ENCODE data around the gene LGSN. TPM values are rescaled to one million over a fixed set of nuclear protein-coding genes. Genes with fewer than 3 reads are reported as not detected.
"Not testable (repeated sequence)": the region's sequence is repeated elsewhere in the genome, so short reads cannot be mapped to it uniquely, and the experiment has no call there.

The LGSN gene
- total and polyA plus RNA-seq, 4 donors: 0.06 to 0.40 (median 0.25) TPM

DNA sequence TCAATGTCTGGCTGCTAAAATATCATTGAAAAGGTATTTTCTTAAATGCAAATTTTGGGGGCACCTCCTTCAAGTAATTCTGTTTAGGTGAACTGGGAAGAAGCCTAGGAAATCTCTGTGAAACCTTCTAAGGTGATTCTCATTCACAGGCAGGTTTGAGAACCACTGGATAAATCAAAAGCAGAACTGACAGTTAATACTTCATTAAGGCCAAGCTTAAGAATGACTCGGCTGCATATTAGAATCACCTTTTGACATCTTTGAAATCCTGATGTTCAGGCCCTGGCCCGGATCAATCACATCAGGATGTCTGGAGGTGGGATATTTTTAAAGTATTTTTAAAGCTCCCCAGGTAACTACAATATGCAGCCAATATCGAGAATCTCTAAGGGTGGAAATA is 58.0 kb downstream of the LGSN start:
- Histone ChIP-seq H3K27me3 (ENCODE audit: control insufficient read depth, insufficient read depth, low read length) (no peaks in the 10 kb centered on the region), H3K9me3 (ENCODE audit: control insufficient read depth, insufficient read depth, low read length) (no peaks in the 10 kb centered on the region), H3K27ac (ENCODE audit: low read depth, low read length) (no peak overlapping the region), H3K4me1 (ENCODE audit: control insufficient read depth, insufficient read depth, low read length) (no peaks in the 10 kb centered on the region), H3K36me3 (ENCODE audit: control insufficient read depth, insufficient read depth, low read length) (no peaks in the 10 kb centered on the region), H3K4me3 (ENCODE audit: low read depth, low read length) (no peak overlapping the region)
- no CpG with 5 or more reads among the region's 3 CpGs for WGBS (ENCODE audit: insufficient coverage)
- no peak for DNase-seq (ENCODE audit: low read depth in 4 of 6, low spot score in 6 of 6)

DNA sequence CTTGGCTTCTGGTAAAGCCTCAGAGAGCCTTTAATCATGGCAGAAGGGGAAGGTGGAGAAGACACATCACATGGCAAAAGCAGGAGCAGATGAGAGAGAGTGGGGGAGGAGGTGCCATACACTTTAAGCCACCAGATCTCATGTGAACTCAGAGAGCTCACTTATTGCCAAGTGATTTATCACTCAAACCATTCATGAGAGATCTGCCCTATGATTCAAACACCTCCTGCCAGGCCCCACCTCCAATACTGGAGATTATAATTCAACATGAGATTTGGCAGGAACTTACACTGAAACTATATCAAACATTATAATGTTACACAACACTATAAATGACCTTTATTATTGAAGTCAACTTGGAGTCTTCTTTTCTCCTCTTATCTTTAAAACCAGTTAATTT is 60.6 kb downstream of the LGSN start:
- no peak overlapping the region for H3K27ac ChIP-seq (ENCODE audit: low read depth, low read length)
- H3K36me3 ChIP-seq (ENCODE audit: control insufficient read depth, insufficient read depth, low read length): no peaks in the 10 kb centered on the region
- no peak for DNase-seq (ENCODE audit: low read depth in 4 of 6, low spot score in 6 of 6)
- no peak overlapping the region for H3K4me3 ChIP-seq (ENCODE audit: low read depth, low read length)
- H3K4me1 ChIP-seq (ENCODE audit: control insufficient read depth, insufficient read depth, low read length): no peaks in the 10 kb centered on the region
- H3K9me3 ChIP-seq (ENCODE audit: control insufficient read depth, insufficient read depth, low read length): no peaks in the 10 kb centered on the region
- H3K27me3 ChIP-seq (ENCODE audit: control insufficient read depth, insufficient read depth, low read length): no peaks in the 10 kb centered on the region

DNA sequence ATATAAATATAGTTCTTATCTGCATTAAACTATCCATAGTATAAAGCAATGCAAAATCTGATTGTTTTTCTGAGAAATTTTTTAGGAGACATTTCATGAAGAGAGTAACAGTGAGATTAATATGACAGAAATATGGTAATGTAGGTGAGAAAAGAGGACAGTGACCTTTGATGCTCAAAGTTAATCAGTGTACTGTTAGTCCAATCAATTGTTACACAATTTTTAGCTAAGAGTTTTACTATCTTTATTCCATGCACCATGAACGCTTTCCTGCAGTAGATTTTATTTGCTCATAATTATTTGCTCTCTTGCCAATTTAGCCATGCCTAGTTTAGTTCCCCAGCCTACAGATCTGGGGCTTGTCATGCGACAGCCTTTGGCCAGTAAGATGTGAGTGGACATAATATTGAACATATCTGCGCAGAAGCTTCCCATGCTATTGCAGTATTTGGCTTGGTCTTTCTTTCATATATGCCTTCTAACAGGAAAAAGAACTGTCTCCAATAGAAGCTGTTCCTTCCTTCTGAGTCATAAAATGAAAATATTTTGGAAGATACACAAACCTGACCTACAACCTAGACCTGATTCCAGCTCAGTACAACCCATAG is 69.8 kb downstream of the LGSN start:
- no peak overlapping the region for H3K4me3 ChIP-seq (ENCODE audit: low read depth, low read length)
- no peaks in the 10 kb centered on the region for H3K4me1 ChIP-seq (ENCODE audit: control insufficient read depth, insufficient read depth, low read length)
- no peaks in the 10 kb centered on the region for H3K9me3 ChIP-seq (ENCODE audit: control insufficient read depth, insufficient read depth, low read length)
- H3K36me3 ChIP-seq (ENCODE audit: control insufficient read depth, insufficient read depth, low read length): no peaks in the 10 kb centered on the region
- no CpG with 5 or more reads among the region's 3 CpGs for WGBS (ENCODE audit: insufficient coverage)
- H3K27ac ChIP-seq (ENCODE audit: low read depth, low read length): no peak overlapping the region
- no peaks in the 10 kb centered on the region for H3K27me3 ChIP-seq (ENCODE audit: control insufficient read depth, insufficient read depth, low read length)
- DNase-seq (ENCODE audit: low read depth in 4 of 6, low spot score in 6 of 6): no peak

DNA sequence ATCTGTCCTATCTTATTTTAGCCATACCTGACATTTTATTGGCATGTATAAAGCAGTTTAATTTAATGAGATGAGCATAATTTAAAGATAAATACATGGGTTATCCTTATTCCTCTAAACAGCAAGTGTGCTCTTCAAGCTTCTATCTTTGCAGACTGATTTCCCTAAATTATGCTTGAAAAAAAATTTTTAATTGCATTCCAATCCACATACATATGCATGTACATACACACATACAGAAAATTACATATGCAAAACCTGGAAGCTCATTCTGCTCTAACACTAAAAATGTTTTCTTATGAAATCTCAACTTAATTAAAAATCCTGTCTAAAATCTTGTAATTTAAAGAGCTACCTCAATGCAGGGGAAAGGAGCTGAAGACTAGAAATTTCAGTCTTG is 73.2 kb downstream of the LGSN start:
- DNase-seq (ENCODE audit: low read depth in 4 of 6, low spot score in 6 of 6): peak in 1 of 6 donors; percentile 67
- no peaks in the 10 kb centered on the region for H3K9me3 ChIP-seq (ENCODE audit: control insufficient read depth, insufficient read depth, low read length)
- no peak overlapping the region for H3K4me3 ChIP-seq (ENCODE audit: low read depth, low read length)
- no peaks in the 10 kb centered on the region for H3K36me3 ChIP-seq (ENCODE audit: control insufficient read depth, insufficient read depth, low read length)
- H3K4me1 ChIP-seq (ENCODE audit: control insufficient read depth, insufficient read depth, low read length): no peaks in the 10 kb centered on the region
- no peak overlapping the region for H3K27ac ChIP-seq (ENCODE audit: low read depth, low read length)
- no peaks in the 10 kb centered on the region for H3K27me3 ChIP-seq (ENCODE audit: control insufficient read depth, insufficient read depth, low read length)

DNA sequence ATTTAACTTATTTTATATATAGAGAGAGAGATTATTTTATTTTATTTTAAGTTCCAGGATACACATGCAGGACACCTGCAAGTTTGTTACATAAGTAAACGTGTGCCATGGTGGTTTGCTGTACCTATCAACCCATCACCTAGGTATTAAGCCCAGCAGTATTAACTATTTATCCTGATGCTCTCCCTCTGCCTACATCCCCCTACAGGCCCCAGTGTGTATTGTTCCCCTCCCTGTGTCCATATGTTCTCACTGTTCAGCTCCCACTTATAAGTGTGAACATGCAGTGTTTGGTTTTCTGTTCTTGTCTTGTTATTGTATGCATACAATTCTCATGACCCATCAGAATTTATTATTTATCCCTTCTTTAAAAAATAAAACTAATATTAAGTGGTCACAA is 73.9 kb downstream of the LGSN start:
- no peaks in the 10 kb centered on the region for H3K9me3 ChIP-seq (ENCODE audit: control insufficient read depth, insufficient read depth, low read length)
- DNase-seq (ENCODE audit: low read depth in 4 of 6, low spot score in 6 of 6): no peak
- no peaks in the 10 kb centered on the region for H3K36me3 ChIP-seq (ENCODE audit: control insufficient read depth, insufficient read depth, low read length)
- H3K27ac ChIP-seq (ENCODE audit: low read depth, low read length): no peak overlapping the region
- H3K4me1 ChIP-seq (ENCODE audit: control insufficient read depth, insufficient read depth, low read length): no peaks in the 10 kb centered on the region
- WGBS (ENCODE audit: insufficient coverage): 100% methylated on average over 1 of the region's 1 CpG
- H3K4me3 ChIP-seq (ENCODE audit: low read depth, low read length): no peak overlapping the region
- H3K27me3 ChIP-seq (ENCODE audit: control insufficient read depth, insufficient read depth, low read length): no peaks in the 10 kb centered on the region

DNA sequence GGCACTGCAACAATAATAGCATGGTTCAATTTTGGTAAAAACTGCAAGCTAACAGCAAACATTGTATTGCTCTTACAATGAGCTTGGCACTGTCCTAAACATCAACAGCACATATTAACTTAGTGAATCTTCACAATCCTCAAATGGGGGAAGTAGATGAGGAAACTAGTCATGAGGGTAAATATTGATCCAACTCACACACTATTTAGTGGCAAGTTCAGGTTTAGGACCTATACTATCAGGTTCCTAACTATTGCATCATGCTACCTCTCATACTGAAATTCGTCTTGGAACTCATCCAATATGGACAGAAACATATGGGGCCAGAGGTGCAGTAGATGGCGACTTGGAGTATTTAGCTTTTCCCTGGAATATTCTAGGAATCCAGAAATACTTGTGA is 74.4 kb downstream of the LGSN start:
- Histone ChIP-seq H3K36me3 (ENCODE audit: control insufficient read depth, insufficient read depth, low read length) (no peaks in the 10 kb centered on the region), H3K27me3 (ENCODE audit: control insufficient read depth, insufficient read depth, low read length) (no peaks in the 10 kb centered on the region), H3K9me3 (ENCODE audit: control insufficient read depth, insufficient read depth, low read length) (no peaks in the 10 kb centered on the region), H3K4me1 (ENCODE audit: control insufficient read depth, insufficient read depth, low read length) (no peaks in the 10 kb centered on the region), H3K4me3 (ENCODE audit: low read depth, low read length) (no peak overlapping the region), H3K27ac (ENCODE audit: low read depth, low read length) (no peak overlapping the region)
- no CpG with 5 or more reads among the region's 2 CpGs for WGBS (ENCODE audit: insufficient coverage)
- no peak for DNase-seq (ENCODE audit: low read depth in 4 of 6, low spot score in 6 of 6)

DNA sequence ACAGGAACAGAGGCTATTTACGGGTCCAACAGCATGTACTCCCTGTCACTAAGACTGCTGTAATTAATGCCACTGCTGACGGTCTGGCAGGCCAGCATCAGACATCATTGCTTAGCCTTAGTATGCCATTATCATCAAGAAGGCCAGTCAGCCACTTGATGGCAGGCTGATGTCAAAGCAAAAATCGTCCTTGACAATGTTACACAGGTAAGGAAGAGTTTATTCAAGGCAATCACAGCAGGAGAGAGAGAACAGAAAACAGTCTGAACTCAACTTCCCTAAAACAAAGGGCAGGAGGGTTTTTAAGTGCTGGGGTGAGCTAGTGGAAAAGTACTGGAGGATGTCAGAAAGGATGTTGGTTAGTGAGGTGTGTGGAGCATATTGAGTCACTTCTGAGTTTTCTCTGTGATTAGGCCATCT is 83.4 kb downstream of the LGSN start:
- WGBS (ENCODE audit: insufficient coverage): 67% methylated on average over 1 of the region's 3 CpGs
- Histone ChIP-seq H3K36me3 (ENCODE audit: control insufficient read depth, insufficient read depth, low read length) (no peaks in the 10 kb centered on the region), H3K4me3 (ENCODE audit: low read depth, low read length) (no peak overlapping the region), H3K27me3 (ENCODE audit: control insufficient read depth, insufficient read depth, low read length) (no peaks in the 10 kb centered on the region), H3K9me3 (ENCODE audit: control insufficient read depth, insufficient read depth, low read length) (no peaks in the 10 kb centered on the region), H3K4me1 (ENCODE audit: control insufficient read depth, insufficient read depth, low read length) (no peaks in the 10 kb centered on the region), H3K27ac (ENCODE audit: low read depth, low read length) (no peak overlapping the region)
- no peak for DNase-seq (ENCODE audit: low read depth in 4 of 6, low spot score in 6 of 6)

DNA sequence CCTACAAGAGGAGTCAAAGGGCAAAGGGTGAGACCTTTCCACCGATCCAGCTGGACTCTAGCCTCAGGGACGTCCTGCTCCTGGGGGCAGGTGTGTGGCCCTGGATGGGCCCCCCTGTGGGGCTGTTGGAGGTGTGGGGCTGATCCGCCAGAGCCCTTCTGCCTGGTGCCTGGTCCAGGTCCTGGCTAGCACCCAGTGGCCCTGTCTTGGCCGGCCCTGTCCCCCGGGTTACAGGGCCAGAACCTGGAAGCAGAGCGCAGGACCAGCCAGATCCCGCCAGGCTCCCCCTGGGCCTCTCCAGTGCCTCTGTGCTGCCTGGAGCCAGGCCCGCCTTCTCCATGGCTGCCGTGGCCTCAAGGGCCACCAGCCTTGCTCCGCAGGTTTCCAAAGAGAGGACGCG is 89.3 kb downstream of the LGSN start:
- not testable (repeated sequence) for H3K27ac ChIP-seq (ENCODE audit: low read depth, low read length); H3K4me3 ChIP-seq (ENCODE audit: low read depth, low read length); H3K27me3 ChIP-seq (ENCODE audit: control insufficient read depth, insufficient read depth, low read length); H3K36me3 ChIP-seq (ENCODE audit: control insufficient read depth, insufficient read depth, low read length); H3K9me3 ChIP-seq (ENCODE audit: control insufficient read depth, insufficient read depth, low read length); H3K4me1 ChIP-seq (ENCODE audit: control insufficient read depth, insufficient read depth, low read length); DNase-seq (ENCODE audit: low read depth in 4 of 6, low spot score in 6 of 6)
- WGBS (ENCODE audit: insufficient coverage): 65% methylated on average over 6 of the region's 12 CpGs

DNA sequence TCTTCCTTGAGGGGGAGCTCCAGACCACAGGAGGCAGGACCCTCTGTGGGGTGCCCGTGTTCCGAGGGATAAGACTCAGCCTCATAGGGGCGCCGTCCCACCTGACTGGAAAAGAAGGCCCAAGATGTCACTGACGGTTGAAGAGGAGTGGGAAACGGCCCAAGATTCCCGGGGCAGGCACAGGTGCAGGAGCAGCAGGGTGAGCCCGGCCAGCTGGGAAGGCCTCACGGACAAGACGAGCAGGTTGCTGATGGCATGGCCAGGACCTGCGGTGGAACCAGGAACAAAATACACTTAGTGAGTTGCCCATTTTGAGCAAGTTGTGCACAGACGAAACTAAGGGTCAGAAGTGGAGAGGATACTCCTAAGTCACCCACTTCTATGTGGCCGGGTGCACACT is 89.8 kb downstream of the LGSN start:
- H3K9me3 ChIP-seq (ENCODE audit: control insufficient read depth, insufficient read depth, low read length); H3K36me3 ChIP-seq (ENCODE audit: control insufficient read depth, insufficient read depth, low read length); H3K4me1 ChIP-seq (ENCODE audit: control insufficient read depth, insufficient read depth, low read length); H3K27ac ChIP-seq (ENCODE audit: low read depth, low read length); DNase-seq (ENCODE audit: low read depth in 4 of 6, low spot score in 6 of 6); H3K4me3 ChIP-seq (ENCODE audit: low read depth, low read length); H3K27me3 ChIP-seq (ENCODE audit: control insufficient read depth, insufficient read depth, low read length): not testable (repeated sequence)
- 87% methylated on average over 10 of the region's 13 CpGs for WGBS (ENCODE audit: insufficient coverage)

DNA sequence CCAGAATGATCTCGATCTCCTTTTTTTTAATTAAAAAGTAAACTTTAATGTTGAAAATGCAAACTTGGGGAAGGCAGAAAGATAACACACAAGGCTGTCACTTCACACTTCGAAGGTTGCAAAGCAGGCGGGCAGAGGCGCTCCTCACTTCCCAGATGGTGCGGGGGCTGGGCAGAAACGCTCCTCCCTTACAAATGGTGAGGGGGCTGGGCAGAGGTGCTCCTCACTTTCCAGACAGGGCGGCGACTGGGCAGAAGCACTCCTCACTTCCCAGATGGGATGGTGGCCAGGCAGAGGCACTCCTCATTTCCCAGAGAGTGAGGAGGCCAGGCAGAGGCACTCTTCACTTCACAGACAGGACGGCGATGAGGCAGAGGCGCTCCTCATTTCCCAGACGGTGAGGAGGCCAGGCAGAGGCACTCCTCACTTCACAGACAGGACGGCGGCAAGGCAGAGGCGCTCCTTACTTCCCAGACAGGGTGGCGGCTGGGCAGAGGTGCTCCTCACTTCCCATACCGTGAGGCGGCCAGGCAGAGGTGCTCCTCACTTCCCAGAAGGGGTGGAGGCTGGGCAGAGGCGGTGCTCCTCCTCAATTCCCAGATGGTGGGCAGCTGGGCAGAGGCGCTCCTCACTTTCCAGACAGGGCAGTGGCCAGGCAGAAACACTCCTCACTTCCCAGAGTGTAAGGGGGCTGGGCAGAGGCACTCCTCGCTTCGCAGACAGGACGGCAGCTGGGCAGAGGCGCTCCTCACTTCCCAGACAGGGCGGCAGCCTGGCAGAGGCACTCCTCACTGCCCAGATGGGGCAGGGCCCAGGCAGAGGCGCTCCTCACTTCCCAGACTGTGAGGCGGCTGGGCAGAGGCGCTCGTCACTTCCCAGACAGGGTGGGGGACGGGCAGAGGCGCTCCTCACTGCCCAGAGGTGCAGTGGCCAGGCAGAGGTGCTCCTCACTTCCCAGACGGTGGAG is 91.6 kb downstream of the LGSN start:
- not testable (repeated sequence) for H3K27ac ChIP-seq (ENCODE audit: low read depth, low read length)
- 96% methylated on average over 24 of the region's 32 CpGs for WGBS (ENCODE audit: insufficient coverage)

More for the DNA sequence above, 91.6 kb downstream of the LGSN start:
- not testable (repeated sequence) for H3K36me3 ChIP-seq (ENCODE audit: control insufficient read depth, insufficient read depth, low read length); H3K4me3 ChIP-seq (ENCODE audit: low read depth, low read length); DNase-seq (ENCODE audit: low read depth in 4 of 6, low spot score in 6 of 6); H3K9me3 ChIP-seq (ENCODE audit: control insufficient read depth, insufficient read depth, low read length); H3K27me3 ChIP-seq (ENCODE audit: control insufficient read depth, insufficient read depth, low read length); H3K4me1 ChIP-seq (ENCODE audit: control insufficient read depth, insufficient read depth, low read length)

All from spinal cord (tissue), 10 donors.